HG03457 (cell line): ENCODE measurements around the gene TRERF1.

Experiments
- ATAC-seq: cut with Tn5 transposase; IDR thresholded peaks from one replicate; pipeline ENCODE4 v1.9.1; 2021; ENCODE audit warnings: moderate number of reproducible peaks; ENCODE audit not compliant: unreplicated experiment

The TRERF1 gene

DNA sequence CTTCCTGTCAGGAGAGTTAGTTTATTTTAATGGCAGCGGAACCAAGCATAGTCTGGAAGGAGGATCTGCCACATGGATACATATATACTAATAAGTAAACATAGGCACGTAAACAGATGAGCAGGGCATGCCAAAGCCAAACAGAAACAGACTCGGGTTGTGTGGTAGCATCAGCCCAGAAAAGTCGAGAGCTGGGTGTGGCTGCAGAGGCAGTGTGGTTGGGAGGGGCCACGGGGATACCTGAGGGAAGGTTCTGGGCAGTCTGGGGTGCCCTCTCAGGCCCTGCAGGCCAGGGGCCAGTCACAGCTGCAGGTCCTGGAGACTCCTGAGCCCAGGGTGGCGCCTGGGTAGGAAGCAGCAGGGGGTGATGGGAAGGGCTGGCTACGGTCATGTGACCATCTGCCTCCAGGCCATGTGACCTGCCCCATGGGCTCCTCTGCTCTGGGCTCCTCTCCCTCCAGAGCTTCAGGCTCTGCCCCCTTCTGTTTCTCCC is 191.3 kb downstream of the TRERF1 start:
- no peak for ATAC-seq

DNA sequence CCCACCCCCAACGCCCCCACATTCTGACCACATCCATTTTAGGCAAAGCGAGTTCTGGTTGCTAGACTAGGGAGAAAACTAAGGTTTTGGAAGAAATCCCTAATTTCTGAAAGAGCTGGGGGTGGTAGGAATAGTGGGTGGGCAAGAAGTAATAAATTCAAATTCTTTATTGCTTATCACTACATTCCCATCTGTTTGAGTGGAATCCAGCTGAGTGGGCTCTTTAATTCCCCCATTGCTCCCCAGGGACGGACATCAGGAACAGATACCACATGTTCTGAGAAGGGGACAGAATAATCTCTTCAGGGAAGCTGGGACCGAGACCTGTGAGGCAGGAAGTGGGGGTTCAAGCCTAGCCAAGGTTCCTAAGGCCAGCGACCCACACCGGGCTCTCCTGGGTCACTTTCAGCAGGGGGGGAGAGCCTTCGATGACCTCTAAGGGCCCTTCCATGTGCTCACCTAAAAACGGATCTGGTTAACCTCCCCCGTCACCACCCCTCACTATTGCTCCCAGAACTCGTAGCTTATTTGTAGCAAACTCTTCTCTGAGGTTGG is 191.8 kb downstream of the TRERF1 start:
- no peak for ATAC-seq

DNA sequence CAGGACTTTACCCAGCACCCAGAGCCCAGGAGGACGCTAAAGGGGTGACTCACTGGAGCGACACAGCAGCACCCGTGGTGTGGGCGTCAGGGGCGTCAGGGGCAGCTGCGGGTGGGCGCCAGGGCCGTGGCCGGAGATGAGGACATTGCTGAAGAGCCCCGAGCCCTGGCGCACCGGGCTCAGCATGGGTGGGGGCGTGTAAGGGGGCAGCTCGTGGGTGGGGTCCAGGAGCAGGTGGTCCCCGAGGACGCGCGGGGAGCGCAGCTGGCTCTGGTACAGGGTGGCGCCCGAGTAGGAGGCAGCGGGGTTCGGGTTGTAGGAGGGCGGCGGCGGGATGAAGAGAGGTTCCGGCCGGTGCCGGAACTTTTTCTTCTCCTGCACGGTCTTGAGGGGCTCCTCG is 192.4 kb downstream of the TRERF1 start:
- ATAC-seq = no peak

DNA sequence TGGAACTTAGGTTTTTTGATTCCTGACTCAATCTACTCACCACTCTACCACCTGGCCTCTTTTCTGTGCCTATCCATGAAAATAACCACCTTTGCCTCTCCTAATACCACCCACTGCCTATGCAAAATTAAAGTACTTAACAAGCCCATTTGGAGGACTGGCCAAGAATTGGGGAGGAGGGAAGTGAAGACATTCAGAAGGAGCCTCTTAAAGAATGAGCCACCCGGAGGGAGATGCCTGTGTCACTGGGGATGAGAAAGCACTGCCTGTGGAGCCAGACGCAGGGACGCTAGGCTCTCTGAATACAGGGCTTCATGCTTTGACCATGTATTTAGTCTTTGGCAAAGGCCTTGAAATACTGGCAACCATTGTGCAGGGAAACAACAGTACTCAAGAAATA is 194.1 kb downstream of the TRERF1 start:
- no peak for ATAC-seq

DNA sequence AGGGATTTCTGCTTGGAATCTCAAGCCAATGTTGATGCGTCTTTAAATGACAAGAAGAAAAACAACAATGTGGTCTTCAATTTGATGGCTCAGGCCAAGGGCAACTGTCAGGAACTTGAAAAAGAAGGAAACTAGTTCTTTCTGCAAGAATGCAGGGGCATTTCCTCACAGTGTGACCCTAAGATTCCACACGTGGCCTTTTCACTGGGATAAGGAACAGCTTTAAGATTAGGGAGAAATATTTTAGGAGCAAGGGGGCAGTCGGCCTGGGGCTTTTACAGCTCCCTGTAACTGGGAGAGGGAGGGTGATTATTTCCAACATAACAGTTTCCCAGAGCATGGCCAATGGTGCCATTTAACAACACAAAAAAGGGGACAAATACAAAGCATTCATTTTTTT is 194.7 kb downstream of the TRERF1 start:
- ATAC-seq = no peak

DNA sequence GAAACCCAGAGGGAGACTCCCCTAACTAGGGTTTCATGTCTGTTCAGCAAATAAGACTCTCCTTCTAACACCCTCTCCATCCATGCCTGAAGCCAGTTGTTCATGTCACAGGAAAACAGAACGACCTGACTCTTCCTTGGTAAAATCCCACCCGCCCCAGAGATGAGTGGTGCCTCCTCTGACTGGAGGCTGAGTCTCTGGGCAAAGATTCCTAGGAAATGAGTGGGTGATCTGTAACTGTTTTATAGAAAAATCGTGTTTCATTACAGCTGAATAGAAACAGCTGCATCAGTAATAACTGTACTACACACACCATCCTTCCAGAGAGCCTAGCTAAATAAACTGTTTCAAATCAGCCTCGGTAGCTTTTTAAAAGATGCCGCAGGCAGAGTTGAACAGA is 196.7 kb downstream of the TRERF1 start:
- ATAC-seq = no peak

DNA sequence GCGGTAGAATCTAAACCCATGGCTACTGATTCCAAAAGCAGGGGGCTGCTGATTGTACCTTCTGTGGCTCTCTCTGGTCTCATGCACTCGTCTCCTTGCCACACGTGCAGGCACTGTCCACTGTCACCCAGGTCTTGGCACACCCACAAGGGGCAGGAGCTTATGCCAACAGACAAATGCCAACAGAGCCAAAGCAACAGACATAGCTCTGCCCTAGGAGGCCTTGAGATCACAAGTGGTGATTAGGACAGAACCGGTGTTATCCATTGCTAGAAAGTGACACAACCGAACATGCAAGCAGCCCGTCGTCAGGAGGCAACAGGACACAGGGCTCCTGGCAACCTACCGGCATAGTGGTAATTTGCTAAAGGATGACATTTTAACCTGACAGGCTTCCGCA is 197.2 kb downstream of the TRERF1 start:
- no peak for ATAC-seq

DNA sequence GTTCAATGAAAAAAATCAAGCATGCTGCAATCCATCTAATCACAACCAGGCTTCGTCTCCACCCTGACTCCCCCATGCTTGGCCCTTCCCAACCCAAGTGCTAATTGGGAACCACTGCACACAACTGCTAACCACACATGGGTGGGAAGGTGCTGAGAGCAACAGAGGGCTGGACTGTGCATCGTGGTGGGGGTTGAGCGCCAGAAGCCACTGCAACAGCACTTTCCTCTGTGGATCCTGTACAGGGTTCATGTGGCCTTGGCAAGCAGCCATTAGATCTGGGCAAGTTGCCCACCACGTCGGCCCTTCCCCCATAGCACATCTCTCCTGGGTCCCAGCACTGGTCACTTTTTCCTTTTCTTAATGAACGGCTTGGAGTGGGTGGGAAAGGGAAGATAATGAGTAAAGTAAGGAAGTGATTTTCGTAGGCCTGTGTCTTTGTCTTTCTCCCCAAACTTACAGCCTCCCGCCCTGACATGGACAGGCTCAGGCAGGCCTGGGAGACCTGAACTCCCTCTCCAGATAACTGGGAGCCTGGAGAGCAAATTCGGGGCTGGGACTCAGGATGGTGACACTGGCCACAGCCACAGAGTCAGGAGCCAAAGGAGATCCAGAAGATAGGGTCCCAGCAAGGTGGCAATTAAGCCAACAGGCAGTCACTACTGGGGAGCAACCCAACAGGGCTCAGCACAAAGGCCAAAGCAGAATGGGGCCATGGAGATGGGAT is 199.7 kb downstream of the TRERF1 start:
- no peak for ATAC-seq

DNA sequence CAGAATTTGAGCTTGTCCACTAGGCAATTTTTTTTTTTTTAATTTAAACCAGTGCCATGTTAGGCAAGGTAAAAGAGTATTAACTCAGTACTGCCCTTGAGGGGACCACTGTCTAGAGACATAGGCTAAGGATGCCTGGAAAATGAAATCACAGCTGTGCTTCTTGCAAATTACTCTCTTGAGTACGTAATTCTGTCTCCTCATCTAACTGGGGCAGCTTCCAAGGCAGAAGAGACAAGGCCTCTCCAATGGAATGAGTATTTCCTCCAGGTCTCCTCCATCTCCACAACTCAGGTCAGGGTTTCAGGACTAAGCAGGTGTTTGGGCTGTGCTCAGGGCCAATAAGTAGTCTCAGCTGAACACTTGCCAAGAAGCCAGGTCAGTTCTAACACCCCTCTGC is 200.2 kb downstream of the TRERF1 start:
- ATAC-seq = no peak

DNA sequence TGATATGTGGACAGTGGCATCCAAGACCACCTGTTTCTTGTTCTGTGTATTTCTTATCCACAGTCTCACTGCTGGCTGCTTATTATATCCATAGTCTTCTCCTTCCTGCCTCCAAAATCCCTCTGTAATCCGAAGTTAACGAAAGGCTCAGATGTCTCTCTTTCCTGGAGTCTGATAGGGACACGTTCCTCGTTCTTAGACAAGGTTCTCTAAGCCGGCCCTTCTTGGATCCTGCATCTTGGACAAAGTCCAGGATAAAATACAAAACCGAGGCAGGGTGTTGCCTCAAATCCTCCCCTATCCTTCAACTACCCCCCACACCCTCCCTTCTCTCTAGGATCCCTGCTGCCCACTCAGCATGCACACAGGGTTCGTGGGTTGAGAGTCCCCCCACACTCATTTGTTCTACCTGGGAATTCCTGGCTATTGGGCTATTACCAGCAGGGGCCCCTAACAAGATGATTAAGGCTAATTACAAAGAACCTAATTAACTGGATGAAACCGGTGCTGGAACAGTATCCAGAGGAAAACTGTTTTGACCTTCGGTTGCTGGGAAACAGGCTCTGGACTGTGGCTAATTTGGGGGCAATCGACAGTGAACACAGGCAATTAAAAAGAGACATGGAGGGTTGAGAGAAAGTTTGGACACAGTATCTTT is 201.3 kb downstream of the TRERF1 start:
- ATAC-seq = no peak

DNA sequence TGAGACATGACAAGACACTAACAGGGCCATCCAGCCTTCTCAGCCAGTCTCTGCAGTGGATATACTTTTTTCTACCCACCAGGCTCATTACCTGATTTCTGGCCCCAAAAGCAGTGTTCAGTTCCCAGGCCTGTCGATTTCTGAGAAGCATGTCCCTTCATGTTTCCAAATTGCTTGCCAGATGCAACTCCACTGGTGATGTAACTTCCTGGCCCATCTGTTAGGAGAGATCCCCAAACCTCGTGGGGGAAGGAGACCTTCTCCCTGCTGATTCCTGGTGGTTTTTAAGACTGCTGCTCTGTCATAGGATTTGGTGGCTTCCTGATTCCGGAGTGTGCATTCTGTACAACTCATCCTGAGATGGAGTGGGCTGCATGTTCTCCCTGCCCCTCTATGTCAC is 202.4 kb downstream of the TRERF1 start:
- ATAC-seq = no peak

DNA sequence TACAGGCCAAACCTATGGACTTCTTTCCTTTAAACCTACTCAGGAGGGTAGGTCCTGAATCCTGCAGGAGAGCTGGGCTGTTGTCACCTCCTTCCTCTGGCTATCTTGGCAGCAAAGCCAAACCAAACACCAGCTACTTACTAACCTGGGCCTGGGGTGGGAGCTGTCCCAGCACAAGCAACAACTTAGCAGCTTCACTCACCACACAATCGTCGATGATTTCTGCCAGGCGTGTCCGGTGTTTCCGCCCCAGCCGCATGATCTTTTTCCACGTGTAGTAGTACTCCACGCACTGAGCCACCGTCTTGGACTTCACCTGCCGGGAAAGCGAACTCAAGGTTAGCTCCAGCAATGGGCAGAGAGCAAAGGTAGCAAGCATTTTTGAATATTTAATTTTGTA is 208.7 kb downstream of the TRERF1 start:
- ATAC-seq = no peak

DNA sequence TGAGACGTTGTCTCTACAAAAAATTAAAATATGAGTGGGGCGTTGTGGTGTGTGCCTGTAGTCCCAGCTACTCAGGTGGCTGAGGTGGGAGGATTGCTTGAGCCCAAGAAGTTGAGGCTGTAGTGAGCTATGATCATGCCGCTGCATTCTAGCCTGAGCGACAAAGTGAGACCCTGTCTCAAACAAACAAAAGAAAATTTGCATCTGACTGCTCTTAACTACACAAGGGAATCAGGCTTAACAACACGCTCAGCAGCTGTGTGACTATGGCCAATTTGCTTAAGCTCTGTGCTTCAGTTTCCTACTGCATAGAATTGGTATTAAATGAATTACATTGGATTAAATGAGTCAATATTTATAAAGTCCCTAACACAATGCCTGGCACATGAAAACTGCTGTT is 209.8 kb downstream of the TRERF1 start:
- no peak for ATAC-seq

DNA sequence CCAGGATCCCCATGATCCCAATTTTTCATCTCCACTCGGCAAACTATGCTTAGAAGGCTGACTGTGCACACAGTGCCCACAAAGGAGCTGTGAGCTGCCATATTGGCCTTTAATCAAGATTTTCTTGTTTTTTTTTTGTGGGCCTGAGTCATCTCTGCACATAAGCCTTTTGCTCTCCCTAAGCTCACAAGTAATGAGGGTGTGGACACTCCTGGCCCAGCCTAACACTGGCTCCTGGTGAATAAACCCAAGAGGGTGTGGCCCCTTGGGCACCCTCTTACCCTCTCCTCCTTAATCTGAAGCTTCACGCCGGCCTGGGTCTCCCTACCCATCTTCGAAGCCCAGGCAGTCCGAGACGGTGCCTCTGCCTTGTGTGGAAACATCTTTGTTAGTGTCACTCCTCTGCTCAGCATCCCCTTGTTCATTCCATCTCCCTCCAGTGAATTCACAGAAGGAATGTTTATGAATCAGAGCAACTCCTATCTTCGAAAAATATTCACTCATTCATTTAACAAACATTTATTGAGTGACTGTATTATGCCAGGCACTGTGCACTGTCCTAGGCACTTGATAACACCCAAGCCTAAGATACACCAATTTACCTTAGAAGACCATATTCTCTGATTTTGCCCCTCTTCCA is 211.9 kb downstream of the TRERF1 start:
- ATAC-seq = no peak

DNA sequence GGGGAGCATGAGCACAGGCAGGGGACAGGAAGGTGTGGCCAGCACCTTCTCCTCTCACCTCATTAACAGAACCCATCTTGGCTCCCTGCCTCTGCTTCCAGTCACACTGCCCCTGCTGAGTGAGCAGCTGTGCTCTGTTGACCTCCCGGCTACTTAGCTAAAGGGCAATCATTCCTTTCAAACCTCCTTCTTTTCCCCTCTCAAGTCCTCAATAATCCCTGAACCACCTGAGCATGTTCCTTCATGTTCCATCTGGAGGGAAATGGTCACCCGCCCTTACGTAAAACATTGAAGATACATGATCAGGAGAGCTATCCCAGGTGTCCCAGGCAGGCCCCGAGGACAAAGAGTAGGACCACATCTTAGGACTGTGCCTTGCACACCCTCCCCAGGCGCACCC is 212.4 kb downstream of the TRERF1 start:
- no peak for ATAC-seq

DNA sequence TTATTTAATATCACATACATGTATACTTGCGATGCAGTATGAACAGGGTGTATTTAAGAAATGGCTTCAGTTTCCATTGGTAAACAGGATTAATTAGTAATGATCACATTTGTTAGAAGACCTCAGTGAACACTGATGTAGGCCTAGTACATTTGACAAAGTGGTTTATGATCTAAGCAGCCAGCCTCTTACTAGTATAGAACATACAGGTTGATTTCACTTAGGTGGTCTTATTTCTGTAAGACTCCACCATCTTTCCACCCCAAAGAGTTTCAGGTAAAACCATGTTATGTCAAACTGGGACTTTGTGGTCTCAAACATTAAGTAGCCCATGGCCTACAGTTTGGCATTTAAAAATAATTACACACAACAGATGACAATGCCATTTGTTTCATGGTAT is 213.9 kb downstream of the TRERF1 start:
- ATAC-seq = no peak

DNA sequence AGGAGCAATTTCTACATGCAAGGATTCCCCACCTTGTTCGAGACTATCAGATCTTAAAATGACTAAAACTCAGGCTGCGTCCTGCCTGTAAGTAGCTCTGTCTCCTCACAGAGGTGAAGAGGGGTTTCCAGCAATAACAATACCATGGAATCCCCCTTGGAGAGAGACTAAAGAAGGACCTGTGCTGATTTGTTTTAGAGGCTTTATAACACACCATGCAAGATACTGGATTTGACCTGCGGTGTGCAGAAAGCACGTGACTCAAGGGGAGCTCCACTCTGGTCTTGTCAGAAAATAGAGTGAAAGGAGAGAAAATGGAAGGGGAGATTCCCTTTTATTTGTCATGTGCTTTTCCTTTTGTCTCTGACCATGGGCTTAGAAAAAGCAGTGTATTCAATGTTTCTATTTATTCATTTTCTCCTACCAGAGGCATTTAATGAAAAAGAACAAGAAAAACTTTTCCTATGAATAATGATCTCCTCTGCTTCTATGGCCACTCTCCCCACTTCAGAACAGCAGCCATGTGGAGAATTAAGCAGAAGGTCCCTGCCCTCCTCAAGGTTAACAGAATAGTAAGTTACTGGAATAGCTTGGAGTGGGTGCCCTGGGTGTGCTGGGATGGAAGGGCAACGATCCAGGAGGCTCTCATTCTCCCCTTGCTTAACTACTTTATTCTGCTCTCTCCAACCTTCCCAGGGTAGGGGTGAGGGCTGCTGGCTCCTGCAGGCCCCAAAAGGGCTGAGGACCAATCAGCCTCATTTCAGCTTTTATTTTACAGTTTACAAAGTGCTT is 214.8 kb downstream of the TRERF1 start:
- no peak for ATAC-seq

DNA sequence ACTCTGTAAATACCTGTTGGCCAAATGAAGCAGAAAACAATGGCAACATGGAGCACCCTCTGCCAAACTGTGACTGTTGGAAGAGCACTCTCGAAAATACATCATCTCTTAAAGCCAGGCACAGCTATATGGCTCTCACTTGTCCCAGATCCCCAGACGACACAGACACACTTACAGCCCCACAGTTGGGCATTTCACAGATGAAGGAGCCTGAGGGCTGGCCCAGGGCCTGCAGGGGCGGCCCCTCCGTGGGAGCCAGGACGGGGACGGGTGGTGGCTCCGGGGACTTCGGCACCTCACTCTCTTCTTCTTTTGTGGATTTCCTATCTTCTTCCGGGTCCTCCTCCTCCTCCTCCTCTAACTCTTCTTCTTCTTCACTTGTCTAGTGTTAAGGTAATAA is 215.7 kb downstream of the TRERF1 start:
- ATAC-seq = no peak

DNA sequence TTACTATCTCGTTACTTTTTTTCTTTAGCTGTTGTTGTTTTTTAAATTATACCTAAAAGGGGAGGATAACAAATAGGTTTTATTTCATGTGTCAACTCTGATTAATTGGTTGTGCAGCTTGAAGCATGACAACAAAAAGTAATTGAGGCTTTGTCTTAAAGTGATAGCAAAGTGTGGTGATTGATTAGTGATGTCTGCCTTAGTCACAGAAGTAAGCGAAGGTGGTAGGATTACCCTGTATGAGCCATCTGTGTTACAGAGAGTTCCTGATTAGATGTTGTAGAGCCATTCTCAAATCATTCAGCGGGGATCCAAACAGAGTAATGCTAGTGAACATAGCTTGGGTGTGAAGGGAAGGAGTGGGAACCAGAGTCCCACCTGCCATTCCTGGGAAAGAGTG is 219.7 kb downstream of the TRERF1 start:
- ATAC-seq = no peak

DNA sequence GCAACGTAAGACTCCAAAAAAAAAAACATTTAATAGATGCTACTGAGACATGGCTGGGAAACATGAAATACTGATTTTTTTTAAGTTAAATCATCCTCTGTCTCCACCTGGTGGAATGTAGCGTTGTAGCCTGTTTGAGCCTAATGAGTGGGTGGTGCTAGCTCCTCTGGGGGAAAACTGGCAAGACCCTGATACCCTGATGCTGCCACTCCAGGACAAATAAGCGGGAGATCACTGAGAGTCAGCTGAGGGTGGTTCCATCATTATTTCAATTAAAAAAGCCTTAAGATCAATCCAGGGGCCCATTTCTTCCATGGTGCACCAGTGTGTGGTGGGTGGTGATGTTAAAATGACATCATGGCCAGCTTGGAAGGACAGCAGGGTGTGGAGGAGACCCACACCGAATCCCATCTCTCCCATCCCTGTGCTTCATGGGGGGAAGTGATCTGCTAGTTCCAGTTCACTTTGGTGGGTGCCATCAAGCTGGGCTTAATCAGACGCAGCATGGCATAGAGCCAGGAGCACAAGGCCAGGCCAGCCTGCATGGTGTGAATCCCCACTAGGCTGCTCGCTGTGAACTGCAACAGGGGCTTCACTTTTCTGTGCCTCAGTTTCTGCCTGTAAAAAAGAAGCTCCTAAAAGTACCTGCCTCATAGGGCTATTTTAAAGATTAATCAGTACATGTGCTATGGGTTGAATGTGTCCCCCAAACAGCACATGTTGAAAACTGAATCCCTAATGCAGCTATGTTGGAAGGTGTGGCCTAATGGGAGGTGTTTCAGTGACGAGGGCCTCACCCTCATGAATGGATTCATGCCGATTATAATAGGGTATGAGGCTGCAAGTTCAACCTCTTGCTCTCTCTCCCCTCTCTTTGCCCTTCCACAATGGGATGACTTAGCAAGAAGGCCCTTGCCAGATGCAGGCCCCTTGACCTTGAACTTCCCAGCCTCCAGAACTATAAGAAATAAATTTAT is 221.1 kb downstream of the TRERF1 start:
- no peak for ATAC-seq
